Measurements from ENCODE around the gene CLEC16A. TPM values are rescaled to one million over a fixed set of nuclear protein-coding genes. Genes with fewer than 3 reads are reported as not detected.
"Not testable (repeated sequence)": the region's sequence is repeated elsewhere in the genome, so short reads cannot be mapped to it uniquely, and the experiment has no call there.

Gene CLEC16A
- total RNA-seq, 1 donor from 2014 or later, result 22.1 TPM

DNA sequence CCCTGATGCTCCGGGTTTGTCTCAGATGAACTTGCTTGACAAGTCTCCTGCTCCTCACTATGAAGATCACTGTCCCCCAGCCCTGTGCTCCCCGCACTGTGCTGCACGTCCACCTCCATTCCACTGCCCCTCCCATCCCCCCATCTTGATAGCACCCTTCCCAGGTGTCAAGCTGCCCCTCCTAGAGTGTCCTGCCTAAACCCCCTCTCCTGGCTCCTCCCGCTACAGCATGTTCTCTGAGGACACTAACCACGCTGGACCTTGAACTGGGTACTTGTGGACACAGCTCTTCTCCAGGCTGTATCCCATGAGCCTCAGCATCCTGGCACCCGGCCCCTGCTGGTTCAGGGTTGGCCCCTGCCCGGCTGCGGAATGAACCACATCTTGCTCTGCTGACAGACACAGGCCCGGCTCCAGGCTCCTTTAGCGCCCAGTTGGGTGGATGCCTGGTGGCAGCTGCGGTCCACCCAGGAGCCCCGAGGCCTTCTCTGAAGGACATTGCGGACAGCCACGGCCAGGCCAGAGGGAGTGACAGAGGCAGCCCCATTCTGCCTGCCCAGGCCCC, 20.6 kb upstream of the CLEC16A start:
- no peak for DNase-seq

DNA sequence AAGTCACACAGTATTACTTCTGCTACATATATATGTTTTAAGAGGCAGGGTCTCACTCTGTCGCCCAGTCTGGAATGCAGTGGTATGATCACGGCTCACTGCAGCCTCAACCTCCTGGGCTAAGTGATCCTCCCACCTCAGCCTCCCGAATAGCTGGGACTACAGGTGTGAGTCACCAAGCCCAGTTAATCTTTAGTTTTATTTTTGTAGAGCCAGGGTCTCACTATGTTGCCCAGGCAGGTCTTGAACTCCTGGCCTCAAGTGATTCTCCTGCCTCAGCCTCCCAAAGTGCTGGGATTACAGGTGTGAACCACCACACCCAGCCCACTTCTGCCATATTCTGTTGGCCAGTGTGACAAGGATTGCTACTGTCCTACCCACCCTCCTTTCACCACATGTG, 19.1 kb upstream of the CLEC16A start:
- DNase-seq, result not testable (repeated sequence)

DNA sequence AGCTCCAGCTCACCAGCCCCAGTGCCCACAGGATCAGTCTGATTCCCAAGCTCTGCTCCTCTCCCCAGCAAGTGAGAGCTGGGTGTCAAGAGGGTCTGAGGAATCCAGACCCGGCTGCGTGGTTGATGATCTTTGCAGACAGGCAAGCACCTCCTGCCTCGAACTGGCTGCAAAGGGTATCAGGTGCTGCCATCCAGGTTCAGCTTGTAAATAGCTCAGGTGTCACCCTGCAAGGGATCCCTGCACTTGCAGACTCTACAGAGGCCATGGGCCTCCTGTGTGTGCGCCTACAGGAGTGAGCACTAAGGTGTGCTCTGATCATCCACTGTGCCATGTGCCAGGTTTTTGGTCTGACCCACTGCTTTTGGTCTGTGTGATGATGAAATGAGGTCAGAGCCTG, 18.3 kb upstream of the CLEC16A start:
- DNase-seq, result no peak

DNA sequence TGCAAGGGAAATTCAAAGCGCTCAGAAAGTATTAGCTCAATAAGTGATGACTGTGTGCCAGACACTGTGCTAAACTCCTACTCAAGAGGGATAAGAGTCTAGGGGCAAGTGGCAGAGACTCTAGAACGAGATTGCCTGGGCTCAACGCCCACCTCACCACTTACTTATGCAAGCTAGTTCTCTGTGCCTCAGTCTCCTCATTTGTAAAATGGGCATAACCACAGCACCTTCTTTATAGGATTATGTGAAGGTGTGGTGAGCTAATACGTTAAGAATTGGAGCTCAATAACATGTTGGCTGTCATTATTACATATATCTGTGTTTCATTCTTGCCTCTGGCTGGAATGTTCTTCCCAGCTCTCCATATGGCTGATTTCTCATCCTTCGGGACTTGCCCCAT, 17.5 kb upstream of the CLEC16A start:
- DNase-seq, result no peak

DNA sequence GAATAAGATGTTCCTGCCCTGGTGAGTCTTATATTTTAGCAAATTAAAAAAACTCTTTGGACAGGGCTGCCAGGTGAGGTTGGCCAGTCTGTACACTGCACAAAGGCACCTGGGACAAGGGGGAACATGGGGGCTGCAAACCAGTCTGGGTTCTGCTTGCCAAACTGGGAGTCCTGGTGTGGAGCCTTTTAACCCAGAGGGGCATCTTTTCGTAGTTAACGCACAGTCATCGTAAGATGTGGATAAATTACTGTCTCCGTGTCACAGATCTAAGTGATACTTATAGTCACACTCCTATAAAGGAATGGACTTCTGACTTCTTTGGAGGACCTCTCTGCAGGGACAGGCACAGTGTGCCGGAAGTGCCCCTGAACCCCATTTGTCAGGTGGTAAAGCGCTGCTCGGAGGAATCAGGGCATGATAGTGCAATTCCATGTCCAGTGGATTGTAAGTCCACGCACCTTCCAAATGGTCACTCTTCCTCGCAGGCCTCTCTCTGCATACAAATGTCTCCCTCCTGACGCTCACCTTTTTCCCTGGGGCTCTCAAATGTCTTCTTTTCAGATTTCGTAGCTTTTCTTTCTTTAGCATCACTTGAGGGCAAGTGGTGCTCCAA, 16.8 kb upstream of the CLEC16A start:
- no peak for DNase-seq

DNA sequence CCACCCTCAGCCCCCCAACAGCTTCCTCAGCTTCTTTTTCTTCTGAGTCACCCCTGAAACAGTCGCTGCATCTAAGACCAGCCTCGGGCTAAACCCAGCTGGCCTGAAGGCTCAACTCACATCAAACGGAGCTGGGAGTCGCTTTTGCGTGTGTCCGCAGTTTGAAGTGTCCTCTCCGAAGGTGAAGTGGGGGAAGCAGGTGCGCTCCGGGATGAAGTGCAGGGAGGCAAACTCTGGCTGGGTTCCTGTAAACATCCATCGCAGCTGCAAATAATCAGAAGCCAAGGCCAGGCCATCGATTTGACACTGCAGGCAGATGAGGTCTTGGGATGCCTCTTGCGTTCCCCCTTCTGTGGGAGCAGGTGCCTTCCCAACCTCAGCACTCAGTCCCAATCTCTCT, 15.3 kb upstream of the CLEC16A start:
- DNase-seq, result not testable (repeated sequence)

DNA sequence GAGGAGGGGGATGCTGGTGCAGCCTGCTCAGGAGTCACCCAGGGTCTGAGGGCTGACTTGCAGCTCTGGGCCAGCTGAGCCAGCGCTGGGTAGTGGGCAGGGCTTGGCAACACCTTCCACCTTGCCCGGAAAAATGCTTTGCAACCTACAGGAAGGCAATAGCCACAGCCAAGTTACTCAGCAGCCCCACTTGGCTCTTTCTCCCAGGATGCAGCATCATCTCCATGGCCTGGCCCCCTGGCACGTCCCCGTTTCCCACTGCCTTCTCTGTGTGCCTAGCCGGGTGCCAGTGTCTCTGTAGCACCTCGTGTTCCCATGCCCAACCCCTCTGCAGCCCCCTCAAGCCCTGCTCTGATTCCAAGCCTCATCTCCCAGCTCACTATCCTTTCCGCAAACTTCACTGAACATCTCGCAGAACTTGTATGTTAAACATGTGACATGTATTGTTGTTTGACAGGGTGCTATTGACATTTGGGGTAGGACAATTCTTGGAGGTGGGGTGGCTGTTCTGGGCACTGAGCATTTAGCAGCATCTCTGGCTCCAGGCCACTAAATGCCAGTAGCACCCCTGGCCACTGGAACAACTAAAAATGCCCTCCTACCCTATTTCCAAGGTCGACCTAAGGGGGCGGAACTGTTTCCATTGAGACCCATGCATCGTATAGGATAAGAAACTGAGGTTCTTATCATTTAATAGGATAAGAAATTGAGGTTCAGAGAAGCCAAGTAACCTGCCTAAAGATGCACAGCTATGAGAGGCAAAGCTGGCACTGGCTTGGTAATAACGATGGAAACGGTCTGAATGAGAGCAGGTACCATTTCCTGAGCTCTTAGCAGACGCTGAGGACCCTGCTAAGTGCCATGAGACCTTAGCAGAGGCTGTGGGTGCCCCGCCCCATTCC, 14.3 kb upstream of the CLEC16A start:
- DNase-seq, result peak; percentile 43

DNA sequence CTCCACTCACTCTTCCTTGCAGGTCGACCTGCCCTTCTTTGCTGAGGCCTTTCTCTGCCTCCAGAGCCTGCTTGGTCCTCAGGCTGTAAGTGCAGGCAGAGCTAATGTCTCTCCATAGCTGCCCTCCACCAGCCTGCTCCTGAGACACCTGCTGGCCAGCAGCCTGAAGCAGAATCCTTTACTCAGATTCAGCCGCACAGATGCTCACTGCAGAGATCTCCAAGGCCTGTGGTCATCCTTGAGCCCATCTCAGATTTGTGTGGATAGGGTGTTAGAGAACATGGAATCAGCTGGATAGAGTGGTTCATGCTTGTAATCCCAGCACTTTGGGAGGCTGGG, 13.6 kb upstream of the CLEC16A start:
- no peak for DNase-seq

DNA sequence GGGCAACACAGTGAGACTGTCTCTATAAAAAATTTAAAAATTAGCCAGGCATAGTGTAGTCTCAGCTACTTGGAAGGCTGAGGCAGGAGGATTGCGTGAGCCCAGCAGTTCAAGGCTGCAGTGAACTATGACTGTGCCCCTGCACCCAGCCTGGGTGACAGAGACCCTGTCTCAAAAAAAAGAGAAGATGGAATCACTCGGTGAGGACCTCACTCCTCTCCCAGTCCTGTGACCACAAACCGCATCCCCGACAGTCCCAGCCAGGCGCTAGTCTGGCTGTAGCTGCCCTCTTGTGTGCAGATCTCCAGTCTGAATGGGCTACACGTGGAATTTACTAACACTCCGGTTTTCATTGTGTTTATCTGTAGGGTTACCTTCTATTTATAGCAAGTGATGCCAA, 13.2 kb upstream of the CLEC16A start:
- no peak for DNase-seq

DNA sequence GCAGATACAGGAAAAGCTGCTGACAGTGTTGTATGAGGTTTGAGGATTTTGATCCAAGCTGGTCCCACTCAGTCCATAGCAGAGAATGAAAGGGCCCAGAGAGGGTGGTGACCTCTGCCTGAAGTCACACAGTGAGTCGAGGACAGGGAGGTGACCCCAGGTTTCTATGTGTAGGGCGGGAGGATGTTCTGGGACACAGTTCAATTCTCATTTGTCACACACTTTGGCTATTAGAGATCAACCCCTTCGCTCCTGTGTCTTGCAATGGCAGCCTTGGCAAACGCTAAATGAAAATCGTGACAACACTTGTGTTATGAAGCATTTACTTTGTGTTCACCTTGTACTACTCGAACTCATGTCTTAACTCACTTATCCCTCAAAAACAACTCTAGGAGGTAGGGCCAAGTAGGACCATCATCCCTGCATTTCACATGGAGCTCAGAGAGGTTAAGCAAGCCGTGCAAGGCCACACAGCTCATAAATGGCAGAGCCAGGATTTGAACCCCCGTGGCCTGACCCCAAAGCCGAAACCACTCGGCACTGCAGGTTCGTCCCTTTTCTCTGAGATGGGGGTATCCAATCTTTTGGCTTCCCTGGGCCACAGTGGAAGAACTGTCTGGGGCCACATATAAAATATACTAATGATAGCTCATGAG, 12.3 kb upstream of the CLEC16A start:
- no peak for DNase-seq

DNA sequence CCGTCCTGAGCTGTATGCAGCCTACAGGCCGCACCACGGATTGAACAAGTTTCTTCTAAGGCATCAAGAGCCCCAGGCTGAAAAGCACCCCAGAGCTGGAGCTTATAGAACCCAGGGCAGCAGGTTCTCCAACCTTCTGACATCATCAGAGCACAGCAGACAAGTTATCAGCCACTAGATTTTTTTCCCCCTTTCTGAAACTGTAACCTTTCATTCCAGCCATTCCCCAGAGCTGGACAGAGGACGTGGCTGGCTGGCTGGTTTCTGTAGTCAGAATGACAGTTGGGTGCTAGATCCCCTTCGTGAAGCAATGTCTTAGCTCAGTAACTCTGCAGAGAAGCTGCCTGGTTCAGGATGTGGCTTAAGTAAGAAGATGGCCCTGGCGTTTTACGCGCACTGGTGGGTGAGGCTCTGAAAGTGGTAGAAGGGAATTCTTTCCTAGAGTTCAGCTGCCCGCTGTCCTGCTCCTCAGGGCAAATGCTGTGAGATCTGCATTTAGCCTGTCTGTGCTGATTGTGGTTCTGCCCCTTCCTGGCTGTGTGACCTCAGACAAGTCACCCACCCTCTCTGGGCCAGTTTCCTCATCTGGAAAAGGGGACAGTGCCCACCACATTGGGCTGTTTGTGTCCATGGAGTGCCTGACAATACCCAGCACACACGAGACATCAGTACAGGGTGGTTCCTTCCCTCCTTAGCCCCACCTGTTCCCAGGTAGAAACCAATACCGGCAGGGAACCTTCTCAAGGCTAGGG, 11.2 kb upstream of the CLEC16A start:
- no peak for DNase-seq

DNA sequence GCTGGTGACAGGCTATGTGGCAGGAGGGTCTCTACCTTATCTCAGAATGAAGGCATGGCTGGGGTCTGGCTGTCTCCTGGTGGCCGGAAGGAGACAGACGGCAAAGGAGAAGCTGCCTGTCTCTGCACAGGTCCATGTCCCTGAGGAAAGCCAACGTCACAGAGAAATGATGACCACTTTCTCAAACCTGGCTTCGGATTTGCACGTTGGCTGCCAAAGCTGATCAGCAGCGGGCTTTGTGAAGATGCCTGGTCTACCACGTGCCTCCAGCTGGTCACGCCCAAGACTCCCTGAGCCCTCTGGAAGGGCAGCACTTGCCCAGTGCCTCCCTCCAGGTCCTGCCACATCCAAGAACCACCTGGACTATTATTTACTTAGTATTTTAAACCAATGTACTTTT, 10.5 kb upstream of the CLEC16A start:
- no peak for DNase-seq

DNA sequence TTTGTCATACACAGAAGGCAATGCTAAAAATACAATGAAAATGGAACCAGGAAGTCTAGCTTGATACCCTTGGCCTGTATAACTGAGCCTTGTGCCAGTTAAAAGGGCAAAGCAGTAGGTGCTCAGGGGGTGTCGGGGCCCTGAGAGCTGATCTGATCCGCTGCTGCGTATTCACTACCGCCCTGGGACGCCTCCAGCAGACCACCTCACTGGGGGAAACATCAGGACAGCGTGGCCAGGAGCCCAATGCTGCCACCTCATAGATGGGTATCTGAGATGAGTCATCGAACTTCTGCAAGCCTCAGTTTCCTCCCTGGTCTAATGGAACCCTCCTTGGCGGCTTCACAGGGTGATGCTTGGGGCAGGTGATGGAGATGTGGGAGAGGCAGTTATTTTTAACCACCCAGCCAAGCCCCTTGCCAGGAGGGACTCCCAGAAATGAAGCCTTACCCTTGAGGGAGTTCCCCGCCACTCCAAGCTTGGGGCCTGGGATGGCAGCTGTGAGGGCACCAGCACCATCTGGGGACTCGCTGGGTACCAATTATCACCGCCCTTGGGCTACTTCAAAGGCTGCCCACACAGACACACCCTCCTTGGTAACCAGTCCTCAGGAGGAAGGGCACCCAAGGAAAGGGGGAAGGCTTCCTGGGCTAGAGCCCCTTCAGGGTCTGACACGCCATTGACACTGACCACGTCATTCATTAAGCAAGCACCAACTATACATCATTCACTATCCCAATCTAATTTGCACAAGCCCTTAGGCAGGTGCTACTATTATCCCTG, 9.8 kb upstream of the CLEC16A start:
- DNase-seq, result no peak

DNA sequence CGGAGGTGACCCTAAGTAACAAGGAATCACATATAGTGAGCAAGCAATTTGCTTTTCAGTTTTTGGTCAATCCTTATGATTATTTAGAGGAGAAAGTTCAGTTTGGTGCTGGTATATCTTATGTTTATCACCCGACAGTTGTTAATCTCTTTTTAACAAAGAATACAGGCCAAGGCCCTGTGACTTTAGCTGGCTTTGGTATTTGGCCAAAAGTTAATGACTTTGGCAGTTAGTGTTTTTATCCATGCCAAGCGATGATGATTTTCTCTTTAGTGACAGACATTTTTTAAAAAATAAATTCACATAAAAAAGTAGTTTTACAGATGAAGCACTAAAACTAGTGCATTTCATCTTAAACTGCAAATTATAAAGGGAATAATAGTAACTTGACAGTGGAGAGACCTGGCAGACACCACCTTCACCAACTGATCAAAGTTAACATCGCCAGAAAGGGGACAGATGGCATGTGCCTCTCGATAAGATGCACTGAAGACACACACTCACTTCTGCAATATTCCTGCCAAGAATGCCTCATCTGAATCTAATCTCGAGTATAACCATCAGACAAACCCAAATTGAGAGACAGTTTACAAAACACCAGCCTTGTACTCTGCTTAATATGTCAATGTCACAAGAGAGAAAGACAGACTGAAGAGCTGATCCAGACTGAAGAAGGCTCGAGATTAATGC, 9.0 kb upstream of the CLEC16A start:
- no peak for DNase-seq

DNA sequence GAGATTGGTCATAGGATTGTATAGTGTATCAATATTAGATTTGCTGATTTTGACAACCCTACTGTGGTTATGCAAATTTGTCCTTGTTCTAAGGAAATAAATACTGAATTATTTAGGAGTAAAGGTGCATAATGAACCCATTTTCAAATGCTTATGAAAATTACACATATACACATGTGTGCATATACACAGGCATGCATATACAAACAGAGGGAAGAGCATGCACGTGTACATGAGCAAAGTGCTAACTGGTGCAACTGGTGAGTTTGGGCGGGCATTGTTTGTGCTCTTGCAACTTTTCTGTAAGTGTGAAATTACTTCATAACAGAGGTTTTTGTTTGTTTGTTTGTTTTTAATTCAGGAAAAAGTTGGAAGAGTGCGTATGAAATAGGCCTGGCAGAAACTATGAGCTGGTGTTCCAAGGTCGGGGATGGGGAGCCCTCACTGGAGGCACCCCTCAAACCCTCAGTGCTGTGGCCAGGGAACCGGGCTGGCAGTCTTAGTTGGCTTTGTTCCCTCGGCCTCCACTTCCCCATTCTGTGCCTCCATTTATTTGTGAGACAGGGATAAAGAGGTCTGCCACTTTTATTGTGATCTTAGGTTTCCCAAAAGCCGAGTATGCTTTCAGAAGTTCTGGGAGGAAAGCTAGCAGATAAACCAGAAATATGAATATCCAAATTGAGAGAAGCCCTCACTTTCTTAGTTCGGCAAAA, 7.9 kb upstream of the CLEC16A start:
- no peak for DNase-seq

DNA sequence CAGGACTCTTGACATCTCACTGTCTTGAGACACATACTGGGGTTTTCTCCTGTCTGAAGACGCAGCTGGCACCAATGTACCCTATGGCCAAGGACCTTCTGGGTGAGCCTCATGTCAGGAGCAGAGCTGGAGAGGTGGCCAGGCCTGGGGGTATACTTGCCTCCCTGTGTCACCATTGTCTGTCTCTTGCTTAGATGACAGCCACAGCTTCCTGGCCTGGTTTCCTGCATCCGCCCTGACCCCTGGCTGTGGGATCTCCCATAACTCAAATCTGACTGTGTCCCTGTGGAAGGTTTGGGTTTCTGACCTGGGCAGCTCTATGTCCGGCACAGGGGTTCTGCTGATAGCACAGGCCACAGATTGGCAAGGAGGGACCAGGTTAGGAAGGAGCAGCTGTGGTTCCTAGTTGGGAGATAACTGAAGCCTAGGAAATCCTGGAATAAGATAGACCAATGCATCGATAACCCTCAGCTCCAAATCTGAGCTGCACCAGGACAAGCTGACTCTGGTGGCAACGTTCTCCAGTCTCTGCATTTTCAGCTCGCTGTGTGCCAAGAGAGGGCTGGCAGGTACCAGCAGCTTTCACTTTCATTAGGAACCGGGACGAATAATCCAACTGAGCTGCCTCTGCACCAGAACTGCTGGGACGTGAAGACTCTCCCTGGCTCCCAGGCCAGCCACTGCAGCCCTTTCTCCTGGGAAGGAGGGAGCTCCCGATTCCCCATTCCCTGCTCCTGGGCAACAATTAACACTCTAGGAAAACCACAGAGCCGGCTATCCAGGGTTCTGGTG, 7.1 kb upstream of the CLEC16A start:
- DNase-seq, result no peak

DNA sequence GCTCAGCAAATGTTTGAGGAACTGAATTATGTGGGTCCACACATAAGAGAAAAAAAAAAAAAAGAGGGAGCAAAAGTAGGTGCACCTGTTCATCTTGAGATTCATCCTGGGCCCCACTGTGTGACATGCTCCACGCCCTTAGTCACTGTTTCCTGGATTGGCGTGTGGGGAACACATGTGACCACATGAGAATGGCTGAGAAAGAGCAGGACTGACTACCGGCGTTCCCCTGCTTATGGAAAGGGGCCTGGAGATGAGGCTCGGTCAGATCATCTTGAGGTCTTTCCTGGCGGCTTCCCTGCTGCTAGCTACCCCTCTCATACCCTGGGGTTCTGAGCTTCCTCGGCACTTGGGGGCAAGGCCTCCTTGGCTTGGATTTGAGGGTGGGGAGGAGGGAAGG, 6.0 kb upstream of the CLEC16A start:
- DNase-seq, result peak; percentile 50

DNA sequence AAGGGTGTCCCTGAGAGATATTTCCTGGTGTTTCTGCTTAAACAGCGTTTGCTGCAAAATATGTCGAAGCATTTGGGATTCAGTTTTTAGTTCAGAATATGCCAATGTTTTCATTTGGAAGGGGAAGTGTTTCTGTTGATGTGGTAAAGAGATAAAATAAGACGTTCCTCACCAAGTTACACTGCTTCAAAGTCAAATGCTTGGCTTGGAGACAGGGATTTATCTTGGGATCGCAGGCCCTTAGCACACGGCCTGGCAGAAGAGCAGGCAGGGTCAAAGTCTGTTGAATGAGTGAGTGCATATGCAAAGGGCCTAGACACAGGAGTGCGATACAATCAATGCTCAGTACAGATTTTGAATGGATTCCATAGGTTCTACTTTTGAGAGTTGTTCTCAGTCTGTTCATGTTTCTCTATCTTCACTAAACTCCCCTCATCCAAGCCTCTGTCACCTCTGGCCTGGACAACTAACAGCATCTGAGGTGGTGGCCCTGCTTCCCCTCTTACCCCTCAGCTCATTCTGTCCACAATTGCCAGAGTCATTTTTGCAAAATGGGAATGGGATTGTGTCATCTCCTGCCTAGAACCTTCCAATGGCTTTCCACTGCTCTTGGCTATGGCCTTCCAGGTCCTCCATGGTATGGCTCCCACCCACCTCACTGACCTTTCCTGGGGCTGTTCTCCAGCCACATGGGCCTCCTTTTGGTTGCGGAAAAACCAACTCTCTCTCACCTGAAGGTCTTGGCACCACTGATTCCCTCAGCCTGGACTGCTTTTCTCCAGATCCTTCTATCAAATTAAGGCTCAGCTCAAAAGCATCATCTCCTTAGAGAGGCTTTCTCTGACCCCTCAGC, 5.3 kb upstream of the CLEC16A start:
- no peak for DNase-seq

Measured in dermis blood vessel endothelial cell (primary cell).